ENCODE data around the gene ADRB2. TPM values are rescaled to one million over a fixed set of nuclear protein-coding genes. Genes with fewer than 3 reads are reported as not detected.

The ADRB2 gene
- total and polyA plus RNA-seq, 10 of the 15 experiments (the other 5 are each of a cell fraction or from before 2014, with no cell fraction given) = 0.03 to 0.34 (median 0.18) TPM; not detected in 1

DNA sequence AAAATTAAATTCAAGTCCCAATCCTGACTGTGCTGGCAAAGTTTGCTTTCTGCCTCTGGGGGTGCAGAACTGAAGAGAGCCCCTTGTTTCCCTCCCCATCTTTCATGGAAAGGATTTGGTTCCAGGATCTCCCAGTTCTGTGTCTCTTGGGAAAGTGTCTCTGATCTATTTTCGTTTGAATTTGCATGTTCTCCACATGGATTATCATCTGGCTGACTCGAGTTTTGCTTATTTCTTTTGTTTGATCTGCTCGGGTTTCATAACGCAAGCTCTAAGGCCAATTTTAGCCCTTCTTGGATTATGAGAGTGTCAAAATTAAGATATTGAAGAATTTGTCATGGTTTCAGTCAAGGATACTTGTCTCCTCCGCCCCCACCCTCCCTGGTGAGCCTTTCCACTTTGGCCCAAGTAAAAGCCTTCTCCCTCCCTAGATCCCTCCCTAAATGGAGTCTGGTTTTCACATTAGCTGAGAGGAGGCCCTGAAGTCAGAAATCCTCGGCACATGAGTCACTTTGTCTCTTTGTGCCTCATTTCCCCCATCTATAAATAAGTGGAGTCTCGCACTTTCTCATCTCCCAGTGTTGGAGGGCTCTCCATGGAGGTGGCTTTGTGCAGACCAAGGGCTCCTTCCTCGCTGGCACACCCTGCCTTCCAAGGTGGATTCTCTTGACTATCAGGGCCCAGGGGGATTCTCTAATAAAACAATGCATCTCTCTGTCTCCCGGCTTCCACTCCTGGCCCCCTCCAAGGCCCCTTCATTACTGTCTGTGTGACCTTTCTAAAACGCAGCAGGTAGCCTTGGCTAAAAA is 17.3 kb downstream of the ADRB2 start:
- in situ Hi-C loops (cut with MboI) = no loop called here
- POLR2A ChIA-PET = no interaction called here
- H3K9ac ChIP-seq (ENCODE audit: control insufficient read depth, insufficient read depth, low read length) = no peak overlapping the region
- no peak overlapping the region for H3K4me3 ChIP-seq
- no peaks in the 10 kb centered on the region for H4K20me1 ChIP-seq (ENCODE audit: control insufficient read depth, insufficient read depth)
- ATAC-seq (no peak), FAIRE-seq (no peak), DNase-seq (ENCODE audit: low read depth, low spot score) (no peak)
- H3K36me3 ChIP-seq (ENCODE audit: control insufficient read depth in 2 of 2, insufficient read depth in 2 of 2, low read length in 1 of 2) = no peaks in the 10 kb centered on the region
- no peaks in the 10 kb centered on the region for H3K4me1 ChIP-seq (ENCODE audit: control insufficient read depth, insufficient read depth, low read length)
- no peaks in the 10 kb centered on the region for H3K9me3 ChIP-seq (replicated peaks; ENCODE audit: control insufficient read depth, insufficient read depth, low read length)
- TF ChIP-seq SREBF1 (IDR thresholded peaks at IDR 0.05; ENCODE audit: low read length) (no peak), MXI1 (IDR thresholded peaks at IDR 0.05; ENCODE audit: low read depth, low read length) (no peak), IRF4 (IDR thresholded peaks at IDR 0.05; ENCODE audit: low read depth, low read length) (no peak)
- TF ChIP-seq, protein P1, sequence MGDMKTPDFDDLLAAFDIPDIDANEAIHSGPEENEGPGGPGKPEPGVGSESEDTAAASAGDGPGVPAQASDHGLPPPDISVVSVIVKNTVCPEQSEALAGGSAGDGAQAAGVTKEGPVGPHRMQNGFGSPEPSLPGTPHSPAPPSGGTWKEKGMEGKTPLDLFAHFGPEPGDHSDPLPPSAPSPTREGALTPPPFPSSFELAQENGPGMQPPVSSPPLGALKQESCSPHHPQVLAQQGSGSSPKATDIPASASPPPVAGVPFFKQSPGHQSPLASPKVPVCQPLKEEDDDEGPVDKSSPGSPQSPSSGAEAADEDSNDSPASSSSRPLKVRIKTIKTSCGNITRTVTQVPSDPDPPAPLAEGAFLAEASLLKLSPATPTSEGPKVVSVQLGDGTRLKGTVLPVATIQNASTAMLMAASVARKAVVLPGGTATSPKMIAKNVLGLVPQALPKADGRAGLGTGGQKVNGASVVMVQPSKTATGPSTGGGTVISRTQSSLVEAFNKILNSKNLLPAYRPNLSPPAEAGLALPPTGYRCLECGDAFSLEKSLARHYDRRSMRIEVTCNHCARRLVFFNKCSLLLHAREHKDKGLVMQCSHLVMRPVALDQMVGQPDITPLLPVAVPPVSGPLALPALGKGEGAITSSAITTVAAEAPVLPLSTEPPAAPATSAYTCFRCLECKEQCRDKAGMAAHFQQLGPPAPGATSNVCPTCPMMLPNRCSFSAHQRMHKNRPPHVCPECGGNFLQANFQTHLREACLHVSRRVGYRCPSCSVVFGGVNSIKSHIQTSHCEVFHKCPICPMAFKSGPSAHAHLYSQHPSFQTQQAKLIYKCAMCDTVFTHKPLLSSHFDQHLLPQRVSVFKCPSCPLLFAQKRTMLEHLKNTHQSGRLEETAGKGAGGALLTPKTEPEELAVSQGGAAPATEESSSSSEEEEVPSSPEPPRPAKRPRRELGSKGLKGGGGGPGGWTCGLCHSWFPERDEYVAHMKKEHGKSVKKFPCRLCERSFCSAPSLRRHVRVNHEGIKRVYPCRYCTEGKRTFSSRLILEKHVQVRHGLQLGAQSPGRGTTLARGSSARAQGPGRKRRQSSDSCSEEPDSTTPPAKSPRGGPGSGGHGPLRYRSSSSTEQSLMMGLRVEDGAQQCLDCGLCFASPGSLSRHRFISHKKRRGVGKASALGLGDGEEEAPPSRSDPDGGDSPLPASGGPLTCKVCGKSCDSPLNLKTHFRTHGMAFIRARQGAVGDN (IDR thresholded peaks at IDR 0.05) = no peak
- H3K4me2 ChIP-seq (ENCODE audit: control insufficient read depth, insufficient read depth) = no peak overlapping the region
- RAD21 ChIA-PET (ENCODE audit: unreplicated experiment) = interaction anchor here (0.8 kb wide), 1 partner anchor 7 kb away, joined by 3 read pairs; no protein-coding TSS in a partner anchor
- H3K27ac ChIP-seq (ENCODE audit: control insufficient read depth, insufficient read depth) = no peak overlapping the region
- SMC1A ChIA-PET (ENCODE audit: uncharacterized antibody, unreplicated experiment) = no interaction called here
- WGBS (ENCODE audit: insufficient coverage, insufficient replicate concordance, low lambda C conversion rate, missing lambda C conversion rate) = 48% methylated on average over 10 of the region's 10 CpGs
- intact Hi-C loops (cut with micrococcal nuclease; ENCODE audit: unreplicated experiment) = no loop called here
- no peaks in the 10 kb centered on the region; a peak in 2 of 4 replicates for H3K27me3 ChIP-seq (replicated peaks in 1 of 2; ENCODE audit: control insufficient read depth in 2 of 2, insufficient read depth in 2 of 2, low read length in 1 of 2)
- CTCF ChIA-PET = interaction anchor here (1.0 kb wide), 1 partner anchor 10 kb away, joined by 3 read pairs; no protein-coding TSS in a partner anchor
- BruUV-seq (replicated peaks) = no TSS peak
- no peak overlapping the region for H2AFZ ChIP-seq (ENCODE audit: control insufficient read depth, low read depth, low read length)
- no peaks in the 10 kb centered on the region for H3K79me2 ChIP-seq (ENCODE audit: control insufficient read depth, insufficient read depth, low read length)

Measured in GM12878 (cell line).